Brain microvascular endothelial cell (primary cell): ENCODE results near the gene SLC15A2.
"Not testable (repeated sequence)": the region's sequence is repeated elsewhere in the genome, so short reads cannot be mapped to it uniquely, and the experiment has no call there.

Experiments used
- DNase-seq: peaks from one replicate; pipeline ENCODE4 v3.0.0-alpha.2; 2020
- H3K27ac ChIP-seq: fragments of 250-450 bp; sonication (Bioruptor Pico); 2 replicates; pipeline ENCODE4 v1.5.1; 2020; ENCODE audit warnings: mild to moderate bottlenecking, moderate library complexity
- H3K27me3 ChIP-seq: fragments of 250-450 bp; sonication (Bioruptor Pico); replicated peaks from 2 replicates; pipeline ENCODE4 v1.5.1; 2020; ENCODE audit warnings: mild to moderate bottlenecking
- H3K36me3 ChIP-seq: fragments of 250-450 bp; sonication (Bioruptor Pico); replicated peaks from 2 replicates; pipeline ENCODE4 v1.5.1; 2020; ENCODE audit warnings: mild to moderate bottlenecking
- H3K4me3 ChIP-seq: 2 replicates; pipeline ENCODE4 v1.5.1; 2011; ENCODE audit warnings: low read depth, mild to moderate bottlenecking, control low read depth, low read length, moderate library complexity
- CTCF ChIP-seq: IDR thresholded peaks from 2 replicates; pipeline ENCODE4 v1.5.1; 2011; ENCODE audit warnings: low read depth, mild to moderate bottlenecking, moderate library complexity, low read length, control low read depth, inconsistent platforms; ENCODE audit errors: missing control alignments
- in situ Hi-C: cut with HindIII; loops from 2 replicates; pipeline ENCODE4 v1.10.0; 2017; ENCODE audit warnings: low sequenced_read_pairs, low pct_ligation_motif_present

Gene SLC15A2

GRCh38 chr3:121894301-121894990 is at the start of gene SLC15A2:
Gene SLC15A2, plus strand, starts transcription at chr3:121894401. Its CDS starts 76 bp downstream, at chr3:121894477.
- in situ Hi-C loops, result no loop called here
- no peak for DNase-seq
- Histone ChIP-seq H3K27me3 (no peaks in the 10 kb centered on the region), H3K27ac (no peak within 1 kb of the TSS), H3K4me3 (no peak within 1 kb of the TSS), H3K36me3 (no peaks in the 10 kb centered on the region)
- no peak for TF ChIP-seq CTCF

DNA sequence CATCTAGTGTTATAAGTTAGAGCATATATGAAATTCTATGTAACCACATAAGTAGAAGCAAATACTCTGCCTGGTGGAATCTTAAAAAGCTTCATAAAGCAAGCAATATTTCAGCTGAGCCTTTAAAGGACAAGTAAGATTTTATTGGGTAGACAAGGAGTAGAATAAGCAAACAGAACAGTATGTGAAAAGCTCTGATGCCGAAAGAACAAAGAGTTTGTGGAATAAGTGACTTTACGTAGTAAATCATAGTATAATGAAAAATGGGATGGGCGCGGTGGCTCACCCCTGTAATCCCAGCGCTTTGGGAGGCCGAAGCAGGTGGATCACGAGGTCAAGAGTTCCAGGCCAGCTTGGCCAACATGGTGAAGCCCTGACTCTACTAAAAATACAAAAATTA is 49.3 kb upstream of the SLC15A2 start:
- in situ Hi-C loops, result no loop called here

GRCh38 chr3:121852256-121852655 is 41.9 kb upstream of the SLC15A2 start:
- no peak overlapping the region for H3K4me3 ChIP-seq
- in situ Hi-C loops, result no loop called here
- TF ChIP-seq CTCF, result no peak
- no peaks in the 10 kb centered on the region for H3K36me3 ChIP-seq
- no peak for DNase-seq
- H3K27ac ChIP-seq, result no peak overlapping the region
- no peaks in the 10 kb centered on the region for H3K27me3 ChIP-seq

More for the DNA sequence above, 49.3 kb upstream of the SLC15A2 start:
- Histone ChIP-seq H3K27ac (no peak overlapping the region), H3K27me3 (no peaks in the 10 kb centered on the region), H3K36me3 (no peaks in the 10 kb centered on the region), H3K4me3 (no peak overlapping the region)
- DNase-seq, result no peak
- TF ChIP-seq CTCF, result no peak

- Histone ChIP-seq H3K4me3 (no peak overlapping the region), H3K27ac (no peak overlapping the region), H3K36me3 (no peaks in the 10 kb centered on the region), H3K27me3 (no peaks in the 10 kb centered on the region)
- DNase-seq, result peak; percentile 6
- TF ChIP-seq CTCF, result peak; percentile 25
- in situ Hi-C loops, result no loop called here
Observed at GRCh38 chr3:121855555-121855954, 38.6 kb upstream of the SLC15A2 start.

GRCh38 chr3:121857778-121858177 is 36.4 kb upstream of the SLC15A2 start:
- DNase-seq, in situ Hi-C loops: not testable (repeated sequence)

GRCh38 chr3:121863247-121863646 is 31.0 kb upstream of the SLC15A2 start:
- in situ Hi-C loops, H3K36me3 ChIP-seq, DNase-seq, H3K27ac ChIP-seq, H3K4me3 ChIP-seq, H3K27me3 ChIP-seq: not testable (repeated sequence)

More at GRCh38 chr3:121857778-121858177, 36.4 kb upstream of the SLC15A2 start:
- H3K27ac ChIP-seq, H3K4me3 ChIP-seq, H3K36me3 ChIP-seq, H3K27me3 ChIP-seq: not testable (repeated sequence)

- H3K4me3 ChIP-seq, result no peak overlapping the region
- no peak overlapping the region for H3K27ac ChIP-seq
- in situ Hi-C loops, result no loop called here
- TF ChIP-seq CTCF, result no peak
- no peaks in the 10 kb centered on the region for H3K27me3 ChIP-seq
- no peak for DNase-seq
- H3K36me3 ChIP-seq, result no peaks in the 10 kb centered on the region
Observed at GRCh38 chr3:121863801-121864200, 30.4 kb upstream of the SLC15A2 start.
